NCI-H2227 (cell line): Measurements from ENCODE around the gene MST1R.
A peak's percentile ranks its signal among the peaks of the same experiment; 100 is the strongest.

Source experiments
- DNase-seq: peaks from one replicate; lab custom pipeline; 2025; ENCODE audit not compliant: unreplicated experiment; lab: John Stamatoyannopoulos, UW

Gene MST1R

GRCh38 chr3:49841806-49842205 is 61.9 kb downstream of the MST1R start:
- DNase-seq = no peak

GRCh38 chr3:49841126-49841696 is 62.5 kb downstream of the MST1R start:
- DNase-seq = no peak

- DNase-seq = no peak
Measured at GRCh38 chr3:49840388-49840787, 63.3 kb downstream of the MST1R start.

- DNase-seq = peak; percentile 68
Measured at GRCh38 chr3:49839193-49839809, 64.4 kb downstream of the MST1R start.
